Measurements from ENCODE around the gene OCRL. TPM values are rescaled to one million over a fixed set of nuclear protein-coding genes. Genes with fewer than 3 reads are reported as not detected.

Gene OCRL
- total and polyA plus RNA-seq, 7 experiments from 2014 or later = 0.47 to 6.2 (median 5.0) TPM

DNA sequence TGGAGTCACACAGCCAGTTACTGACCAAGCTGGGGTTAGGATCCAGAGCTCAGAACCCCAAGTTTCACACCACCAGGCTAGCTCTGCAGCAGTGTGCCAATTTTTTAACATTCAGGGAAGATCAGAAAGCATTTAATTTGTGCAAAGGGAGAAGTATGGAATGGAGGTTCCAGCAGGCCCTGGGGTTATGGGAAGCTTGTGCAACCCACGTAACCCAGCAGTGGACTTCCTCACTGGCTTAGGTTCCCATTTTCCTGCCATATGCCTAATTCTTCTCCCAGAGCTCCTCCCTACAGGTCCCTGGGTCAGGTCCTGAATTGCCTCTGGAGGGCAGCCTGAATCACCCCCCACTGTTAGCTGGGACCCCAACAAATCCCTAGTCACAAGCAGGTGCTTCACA, 100.7 kb downstream of the OCRL start:
- DNase-seq (no peak), ATAC-seq (no peak)
- H3K36me3 Mint-ChIP-seq = no peaks in the 10 kb centered on the region
- Histone ChIP-seq H3K27me3 (ENCODE audit: control insufficient read depth in 2 of 2, insufficient read depth in 2 of 2, low read length in 2 of 2) (no peaks in the 10 kb centered on the region), H3K36me3 (ENCODE audit: control insufficient read depth in 2 of 3, insufficient read depth in 3 of 3, low read length in 3 of 3) (no peaks in the 10 kb centered on the region), H3K4me3 (ENCODE audit: low read length) (no peak overlapping the region), H3K4me1 (ENCODE audit: control insufficient read depth in 2 of 2, insufficient read depth in 2 of 2, low read length in 2 of 2) (peaks cover 0 to 4% of the 10 kb centered on the region in 2 donors), H3K27ac (ENCODE audit: low read depth, low read length) (no peak overlapping the region), H3K9me3 (ENCODE audit: control insufficient read depth in 2 of 3, low read length in 3 of 3) (no peaks in the 10 kb centered on the region)
- peaks cover 0 to 10% (median 0%) of the 10 kb centered on the region in 7 donors for H3K4me1 Mint-ChIP-seq
- intact Hi-C loops (cut with micrococcal nuclease) = no loop called here
- CTCF ChIA-PET = interaction anchor here (1.1 to 2.8 kb wide), 2 partner anchors 82 to 183 kb away, joined by 3 to 9 read pairs; no protein-coding TSS in a partner anchor
- peaks cover 0 to 3% (median 0%) of the 10 kb centered on the region in 5 donors for H3K27me3 Mint-ChIP-seq
- no peak overlapping the region for H3K4me3 Mint-ChIP-seq
- H3K9me3 Mint-ChIP-seq = peaks cover 0 to 1% (median 0%) of the 10 kb centered on the region in 11 donors
- POLR2A ChIA-PET = no interaction called here
- no peak overlapping the region for H3K27ac Mint-ChIP-seq

DNA sequence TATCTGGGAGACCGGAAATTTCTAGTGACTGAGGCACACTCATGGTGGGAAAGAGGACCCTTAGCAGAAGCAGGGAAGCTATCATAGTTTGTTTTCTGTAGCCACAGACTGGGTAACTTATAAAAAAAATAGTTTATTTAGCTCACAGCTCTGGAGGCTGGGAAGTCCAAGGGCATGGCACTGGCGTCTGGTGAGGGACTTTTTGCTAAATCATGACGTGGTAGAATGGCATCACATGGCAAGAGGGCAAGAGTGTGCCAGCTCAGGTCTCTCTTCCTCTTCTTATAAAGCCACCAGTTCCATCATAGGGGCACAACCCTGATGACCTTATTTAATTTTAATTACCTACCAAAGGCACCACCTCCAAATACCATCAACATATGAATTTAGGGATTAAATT, 101.4 kb downstream of the OCRL start:
- H3K27me3 Mint-ChIP-seq = peaks cover 0 to 3% (median 0%) of the 10 kb centered on the region in 5 donors
- H3K36me3 Mint-ChIP-seq = no peaks in the 10 kb centered on the region
- Histone ChIP-seq H3K27ac (ENCODE audit: low read depth, low read length) (no peak overlapping the region), H3K9me3 (ENCODE audit: control insufficient read depth in 2 of 3, low read length in 3 of 3) (no peaks in the 10 kb centered on the region), H3K27me3 (ENCODE audit: control insufficient read depth in 2 of 2, insufficient read depth in 2 of 2, low read length in 2 of 2) (no peaks in the 10 kb centered on the region), H3K4me3 (ENCODE audit: low read length) (no peak overlapping the region), H3K4me1 (ENCODE audit: control insufficient read depth in 2 of 2, insufficient read depth in 2 of 2, low read length in 2 of 2) (peaks cover 0 to 4% of the 10 kb centered on the region in 2 donors), H3K36me3 (ENCODE audit: control insufficient read depth in 2 of 3, insufficient read depth in 3 of 3, low read length in 3 of 3) (no peaks in the 10 kb centered on the region)
- ATAC-seq (no peak), DNase-seq (no peak)
- ChIA-PET CTCF (interaction anchor here (2.8 kb wide), 1 partner anchor 182 kb away, joined by 9 read pairs; no protein-coding TSS in a partner anchor), POLR2A (no interaction called here)
- H3K4me1 Mint-ChIP-seq = peaks cover 0 to 10% (median 0%) of the 10 kb centered on the region in 7 donors
- peaks cover 0 to 1% (median 0%) of the 10 kb centered on the region in 11 donors for H3K9me3 Mint-ChIP-seq
- intact Hi-C loops (cut with micrococcal nuclease) = no loop called here
- H3K27ac Mint-ChIP-seq = no peak overlapping the region
- no peak overlapping the region for H3K4me3 Mint-ChIP-seq

DNA sequence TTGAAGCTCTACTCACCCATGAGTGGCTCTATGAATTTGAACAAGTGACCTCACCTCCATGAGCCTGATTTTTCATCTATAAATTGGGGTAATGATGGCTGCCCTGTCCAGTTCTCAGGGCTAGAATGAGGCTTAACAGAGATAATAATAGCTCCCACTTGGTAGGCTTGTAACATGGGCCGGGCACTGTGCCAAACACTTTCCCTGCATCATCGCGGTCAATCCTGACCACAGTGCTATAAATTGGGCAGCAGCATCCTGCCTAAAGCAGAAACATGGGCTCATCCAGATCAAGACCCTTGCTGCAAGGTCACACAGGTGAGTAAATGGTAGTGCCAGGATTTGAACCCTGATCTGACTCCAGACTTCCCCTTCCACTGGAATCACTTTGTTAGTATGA, 101.9 kb downstream of the OCRL start:
- H3K27me3 ChIP-seq (ENCODE audit: control insufficient read depth in 2 of 2, insufficient read depth in 2 of 2, low read length in 2 of 2) = no peaks in the 10 kb centered on the region
- ATAC-seq (no peak), DNase-seq (no peak)
- no peak overlapping the region for H3K27ac ChIP-seq (ENCODE audit: low read depth, low read length)
- Mint-ChIP-seq H3K9me3 (peaks cover 0 to 1% (median 0%) of the 10 kb centered on the region in 11 donors), H3K27ac (no peak overlapping the region), H3K36me3 (no peaks in the 10 kb centered on the region), H3K27me3 (peaks cover 0 to 3% (median 0%) of the 10 kb centered on the region in 5 donors), H3K4me1 (peaks cover 0 to 10% (median 0%) of the 10 kb centered on the region in 7 donors), H3K4me3 (no peak overlapping the region)
- no peaks in the 10 kb centered on the region for H3K9me3 ChIP-seq (ENCODE audit: control insufficient read depth in 2 of 3, low read length in 3 of 3)
- POLR2A ChIA-PET = no interaction called here
- no peaks in the 10 kb centered on the region for H3K36me3 ChIP-seq (ENCODE audit: control insufficient read depth in 2 of 3, insufficient read depth in 3 of 3, low read length in 3 of 3)
- CTCF ChIA-PET = interaction anchor here (2.8 kb wide), 1 partner anchor 182 kb away, joined by 9 read pairs; no protein-coding TSS in a partner anchor
- H3K4me1 ChIP-seq (ENCODE audit: control insufficient read depth in 2 of 2, insufficient read depth in 2 of 2, low read length in 2 of 2) = peaks cover 0 to 4% of the 10 kb centered on the region in 2 donors
- intact Hi-C loops (cut with micrococcal nuclease) = no loop called here
- no peak overlapping the region for H3K4me3 ChIP-seq (ENCODE audit: low read length)

Other genes with a start within 250 kb of the OCRL start
- 1 to 10 TPM in 3 of 5 experiments, under 1 TPM in 1, not detected in 1; 0.72 to 2.9 (median 1.7) TPM for gene SMARCA1, start 16.8 kb upstream of the OCRL start, total RNA-seq
- gene SMARCA1, start 16.8 kb upstream of the OCRL start, polyA plus RNA-seq = 1 to 10 TPM; 3.3 to 5.0 TPM
- under 1 TPM in 1 of 5 experiments, not detected in 4; 0.10 TPM for gene APLN, start 114.7 kb downstream of the OCRL start, total RNA-seq
- not detected for gene APLN, start 114.7 kb downstream of the OCRL start, polyA plus RNA-seq
- gene XPNPEP2, start 198.7 kb downstream of the OCRL start, total RNA-seq = under 1 TPM in 3 of 5 experiments, not detected in 2; 0.13 to 0.82 (median 0.29) TPM
- gene XPNPEP2, start 198.7 kb downstream of the OCRL start, polyA plus RNA-seq = not detected
- 100 to 1,000 TPM in 4 of 5 experiments, 10 to 100 TPM in 1; 71.8 to 262 (median 156) TPM for gene SASH3, start 239.7 kb downstream of the OCRL start, total RNA-seq
- 100 to 1,000 TPM in 1 of 2 donors, 10 to 100 TPM in 1; 85.3 to 209 TPM for gene SASH3, start 239.7 kb downstream of the OCRL start, polyA plus RNA-seq